Type B pancreatic cell (in vitro differentiated cells): ENCODE results near the gene LGI4. TPM values are rescaled to one million over a fixed set of nuclear protein-coding genes. Genes with fewer than 3 reads are reported as not detected.

Experiments
- DNase-seq: peaks from one replicate; pipeline ENCODE4 v3.0.0; 2021; ENCODE audit warnings: mixed read lengths; ENCODE audit not compliant: unreplicated experiment; ENCODE audit errors: extremely low spot score
- H3K27ac Mint-ChIP-seq: 2 replicates; pipeline ENCODE4 v1.8.0; 2021; ENCODE audit warnings: mild to moderate bottlenecking, mixed read lengths
- H3K27me3 Mint-ChIP-seq: 2 replicates; pipeline ENCODE4 v1.8.0; 2021; ENCODE audit warnings: mixed read lengths
- H3K36me3 Mint-ChIP-seq: 2 replicates; pipeline ENCODE4 v1.8.0; 2021; ENCODE audit warnings: mixed read lengths
- H3K4me1 Mint-ChIP-seq: one replicate; pipeline ENCODE4 v1.8.0; 2021; ENCODE audit warnings: mixed read lengths; ENCODE audit not compliant: unreplicated experiment
- H3K4me3 Mint-ChIP-seq: 2 replicates; pipeline ENCODE4 v1.8.0; 2021; ENCODE audit warnings: mild to moderate bottlenecking, mixed read lengths
- H3K9me3 Mint-ChIP-seq: 2 replicates; pipeline ENCODE4 v1.8.0; 2021; ENCODE audit warnings: mixed read lengths
- CTCF ChIP-seq: fragments of 200-600 bp; sonication (generic); conservative IDR thresholded peaks from 2 replicates; pipeline ENCODE4 v1.5.0; 2021; ENCODE audit warnings: antibody characterized with exemption, mild to moderate bottlenecking
- total RNA-seq: library from RNA; stranded (reverse); gene quantifications from 2 replicates; pipeline ENCODE4 v1.2.1, GENCODE V29; 2021; ENCODE audit warnings: low replicate concordance

The LGI4 gene
- total RNA-seq, 1 donor from 2014 or later = 2.2 TPM

- H3K4me3 Mint-ChIP-seq = peak within 1 kb of the TSS; percentile 74
- no peaks in the 10 kb centered on the region for H3K36me3 Mint-ChIP-seq
- peaks cover 22% of the 10 kb centered on the region for H3K4me1 Mint-ChIP-seq
- peak; percentile 62 for TF ChIP-seq CTCF
- DNase-seq = no peak
- H3K27ac Mint-ChIP-seq = no peak within 1 kb of the TSS
- H3K9me3 Mint-ChIP-seq = no peaks in the 10 kb centered on the region
- peaks cover 55% of the 10 kb centered on the region for H3K27me3 Mint-ChIP-seq
Measured at GRCh38 chr19:35143231-35143715, 8.4 kb upstream of the LGI4 start, which contains the start of gene FXYD7. TSS of gene FXYD7 (plus strand) at chr19:35143255. CDS start at chr19:35143334, 79 bp downstream.

DNA sequence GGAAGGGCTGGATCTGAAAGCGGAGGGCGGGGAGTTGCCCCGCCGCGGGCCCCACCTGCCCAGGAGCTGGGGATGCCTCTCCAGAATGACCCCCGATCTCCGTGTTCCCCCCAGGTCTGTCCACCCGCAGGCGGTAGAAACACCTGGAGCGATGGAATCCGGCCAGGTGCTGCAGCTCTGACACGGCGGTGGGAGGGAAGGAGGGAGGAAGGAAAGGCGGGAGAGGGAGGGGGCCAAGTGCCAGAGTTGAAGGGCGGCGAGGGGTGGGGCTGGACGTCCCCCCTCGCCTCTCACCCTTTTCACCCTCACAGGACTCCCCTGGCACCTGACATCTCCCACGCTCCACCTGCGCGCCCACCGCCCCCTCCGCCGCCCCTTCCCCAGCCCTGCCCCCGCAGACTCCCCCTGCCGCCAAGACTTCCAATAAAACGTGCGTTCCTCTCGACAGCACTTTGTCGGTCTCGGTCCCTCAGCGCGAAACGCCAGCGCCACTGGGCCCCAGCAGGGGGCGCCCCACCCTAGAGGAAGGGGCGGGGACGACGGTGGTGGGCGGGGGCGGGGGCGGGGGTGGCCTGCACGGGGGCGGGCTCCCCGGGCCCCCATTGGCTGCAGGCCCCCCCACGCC is 7.9 kb upstream of the LGI4 start:
- Mint-ChIP-seq H3K27me3 (peaks cover 59% of the 10 kb centered on the region), H3K27ac (no peak overlapping the region), H3K9me3 (no peaks in the 10 kb centered on the region), H3K4me1 (peaks cover 27% of the 10 kb centered on the region), H3K4me3 (peak overlapping the region; percentile 52), H3K36me3 (no peaks in the 10 kb centered on the region)
- TF ChIP-seq CTCF = peak; percentile 81
- DNase-seq = no peak

- Mint-ChIP-seq H3K4me3 (peak overlapping the region; percentile 74), H3K9me3 (no peaks in the 10 kb centered on the region), H3K27me3 (peaks cover 53% of the 10 kb centered on the region), H3K36me3 (no peaks in the 10 kb centered on the region), H3K4me1 (peaks cover 32% of the 10 kb centered on the region), H3K27ac (peak overlapping the region; percentile 79)
- no peak for DNase-seq
- TF ChIP-seq CTCF = no peak
Measured at GRCh38 chr19:35141837-35142605, 7.2 kb upstream of the LGI4 start.

GRCh38 chr19:35140962-35141836 is 6.3 kb upstream of the LGI4 start:
- Mint-ChIP-seq H3K4me3 (peak overlapping the region; percentile 78), H3K27me3 (peaks cover 48% of the 10 kb centered on the region), H3K36me3 (no peaks in the 10 kb centered on the region), H3K27ac (peak overlapping the region; percentile 79), H3K9me3 (no peaks in the 10 kb centered on the region), H3K4me1 (peaks cover 32% of the 10 kb centered on the region)
- DNase-seq = peak; percentile 94
- peak; percentile 37 for TF ChIP-seq CTCF

- TF ChIP-seq CTCF = no peak
- Mint-ChIP-seq H3K27ac (peak overlapping the region; percentile 64), H3K4me3 (peak overlapping the region; percentile 78), H3K27me3 (peaks cover 47% of the 10 kb centered on the region), H3K4me1 (peaks cover 37% of the 10 kb centered on the region), H3K36me3 (no peaks in the 10 kb centered on the region), H3K9me3 (no peaks in the 10 kb centered on the region)
- no peak for DNase-seq
Measured at GRCh38 chr19:35140207-35140961, 5.5 kb upstream of the LGI4 start.
